Vagina (tissue), 2 donors: ENCODE measurements around the gene DOK6.

Experiments used
- POLR2AphosphoS5 ChIP-seq, 2 donors: sonication (generic); formaldehyde crosslinking; IDR thresholded peaks; one replicate each; pipeline ENCODE4 v1.9.0; 2017; ENCODE audit warnings: antibody characterized with exemption in 2 of 2, mild to moderate bottlenecking in 2 of 2, low read depth in 1 of 2; ENCODE audit not compliant: insufficient read depth in 1 of 2
- TF ChIP-seq, protein P1 (sequence below), 3 experiments: fragments of 450-650 bp in 2 of 3; fragments of 200-600 bp in 1 of 3; sonication (generic) in 1 of 3; IDR thresholded peaks; one replicate each; pipeline ENCODE4 v1.5.1; 2017 to 2019; ENCODE audit warnings: antibody characterized with exemption in 3 of 3, mild to moderate bottlenecking in 2 of 3, moderate library complexity in 2 of 3

DNA sequence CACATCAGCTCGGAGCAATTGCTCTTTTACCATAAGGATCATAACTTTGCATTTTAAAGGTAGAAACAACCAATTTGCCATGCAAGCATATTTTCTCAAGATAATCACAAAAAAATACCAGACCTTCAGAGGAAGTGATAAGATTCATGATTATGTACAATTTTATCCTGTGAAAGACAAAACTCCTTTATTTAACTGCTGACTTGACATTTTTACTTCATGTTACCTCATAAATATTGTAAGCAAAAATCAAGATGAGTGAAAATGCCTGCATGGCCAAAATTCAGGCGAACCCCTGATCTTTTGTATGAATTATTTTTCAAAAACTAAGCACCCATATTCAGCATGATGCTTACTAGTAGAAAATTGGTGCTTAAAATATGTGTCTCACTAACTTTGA is 300.6 kb downstream of the DOK6 start:
- TF ChIP-seq, protein P1, sequence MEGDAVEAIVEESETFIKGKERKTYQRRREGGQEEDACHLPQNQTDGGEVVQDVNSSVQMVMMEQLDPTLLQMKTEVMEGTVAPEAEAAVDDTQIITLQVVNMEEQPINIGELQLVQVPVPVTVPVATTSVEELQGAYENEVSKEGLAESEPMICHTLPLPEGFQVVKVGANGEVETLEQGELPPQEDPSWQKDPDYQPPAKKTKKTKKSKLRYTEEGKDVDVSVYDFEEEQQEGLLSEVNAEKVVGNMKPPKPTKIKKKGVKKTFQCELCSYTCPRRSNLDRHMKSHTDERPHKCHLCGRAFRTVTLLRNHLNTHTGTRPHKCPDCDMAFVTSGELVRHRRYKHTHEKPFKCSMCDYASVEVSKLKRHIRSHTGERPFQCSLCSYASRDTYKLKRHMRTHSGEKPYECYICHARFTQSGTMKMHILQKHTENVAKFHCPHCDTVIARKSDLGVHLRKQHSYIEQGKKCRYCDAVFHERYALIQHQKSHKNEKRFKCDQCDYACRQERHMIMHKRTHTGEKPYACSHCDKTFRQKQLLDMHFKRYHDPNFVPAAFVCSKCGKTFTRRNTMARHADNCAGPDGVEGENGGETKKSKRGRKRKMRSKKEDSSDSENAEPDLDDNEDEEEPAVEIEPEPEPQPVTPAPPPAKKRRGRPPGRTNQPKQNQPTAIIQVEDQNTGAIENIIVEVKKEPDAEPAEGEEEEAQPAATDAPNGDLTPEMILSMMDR (IDR thresholded peaks at IDR 0.05), result no peak
- TF ChIP-seq POLR2AphosphoS5 (IDR thresholded peaks at IDR 0.05; ENCODE audit: insufficient read depth in 1 of 2, low read depth in 1 of 2), result no peak
